H4 (cell line): ENCODE data around the gene DUSP6. TPM values are rescaled to one million over a fixed set of nuclear protein-coding genes. Genes with fewer than 3 reads are reported as not detected.
"Not testable (repeated sequence)": the region's sequence is repeated elsewhere in the genome, so short reads cannot be mapped to it uniquely, and the experiment has no call there.

Source experiments
- DNase-seq: peaks from one replicate; pipeline ENCODE4 v3.0.0-alpha.2; 2015; ENCODE audit warnings: low spot score
- total RNA-seq: library from RNA; depleted of rRNA; stranded (reverse); fragments of >200 nt; shearing (Covaris generic); gene quantifications from 2 replicates; pipeline ENCODE4 v1.2.3, GENCODE V29; 2014

DUSP6 gene
- total RNA-seq, 1 experiment from 2014 or later: 4.0 TPM

DNA sequence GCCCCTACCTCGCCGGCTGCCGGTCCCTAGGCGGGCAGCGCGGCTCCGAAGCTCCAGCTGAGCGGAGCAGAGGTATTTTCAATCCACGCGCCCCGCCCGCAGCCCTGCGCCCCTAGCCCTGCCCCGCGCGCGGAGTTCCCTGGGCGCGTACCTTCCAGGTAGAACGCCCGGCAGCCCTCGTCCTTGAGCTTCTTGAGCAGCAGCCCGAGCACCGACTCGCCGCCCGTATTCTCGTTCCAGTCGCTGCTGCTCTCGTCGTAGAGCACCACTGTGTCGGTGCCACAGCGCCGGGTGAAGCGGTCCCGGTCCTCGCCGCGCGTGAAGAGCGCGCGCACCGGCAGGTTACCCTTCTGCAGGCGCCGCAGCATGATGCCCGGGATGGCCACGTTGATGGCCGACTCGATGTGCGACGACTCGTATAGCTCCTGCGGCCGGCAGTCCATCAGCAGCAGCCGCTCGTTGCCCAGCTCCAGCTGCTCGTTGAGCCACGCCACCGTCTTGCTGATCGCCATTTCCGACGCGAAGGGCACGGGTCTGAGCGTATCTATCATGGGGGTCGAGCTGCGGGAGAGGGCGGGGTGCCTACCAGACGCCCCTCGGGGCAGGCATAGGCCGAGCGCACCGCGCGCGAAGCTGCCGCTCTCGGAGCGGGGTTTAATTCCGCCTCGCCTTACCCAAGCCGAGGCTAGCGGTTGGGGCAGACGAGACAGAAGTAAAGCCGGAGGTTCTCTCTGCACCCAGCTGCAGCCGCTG is 636 bp downstream of the DUSP6 start:
- DNase-seq: peak; percentile 19

DNA sequence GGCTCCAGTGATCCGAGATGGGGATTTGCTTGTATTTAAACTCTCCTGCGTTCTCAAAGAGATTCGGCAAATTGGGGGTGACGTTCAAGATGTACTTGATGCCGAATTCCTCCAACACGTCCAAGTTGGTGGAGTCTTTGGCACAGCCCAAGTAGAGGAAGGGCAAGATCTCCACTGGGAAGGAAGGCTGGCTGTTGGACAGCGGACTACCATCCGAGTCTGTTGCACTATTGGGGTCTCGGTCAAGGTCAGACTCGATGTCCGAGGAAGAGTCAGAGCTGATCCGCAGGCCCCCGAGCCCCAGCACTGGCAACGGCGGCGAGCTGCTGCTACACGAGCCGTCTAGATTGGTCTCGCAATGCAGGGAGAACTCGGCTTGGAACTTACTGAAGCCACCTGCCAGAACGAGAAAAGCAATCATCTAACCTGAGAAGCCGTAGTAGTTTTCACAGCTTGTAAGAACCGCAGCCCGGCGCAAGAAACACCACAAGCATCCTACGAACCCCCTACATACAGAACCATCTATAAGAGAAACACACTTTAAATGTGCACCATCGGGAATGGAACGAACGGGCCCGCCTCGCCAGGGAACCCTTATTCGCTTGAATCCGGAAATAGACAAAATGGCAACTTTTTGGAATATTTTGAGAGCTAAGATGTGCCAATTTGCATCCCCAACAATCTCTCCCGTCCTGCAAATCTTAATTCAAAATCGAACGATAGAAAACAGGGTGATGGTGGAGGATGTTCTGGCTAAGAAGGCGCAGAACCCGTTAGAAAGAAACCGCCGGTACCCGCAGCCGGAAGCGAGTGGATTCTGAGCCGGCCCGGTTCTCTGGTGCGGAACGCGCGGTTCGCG is 1.4 kb downstream of the DUSP6 start:
- no peak for DNase-seq

DNA sequence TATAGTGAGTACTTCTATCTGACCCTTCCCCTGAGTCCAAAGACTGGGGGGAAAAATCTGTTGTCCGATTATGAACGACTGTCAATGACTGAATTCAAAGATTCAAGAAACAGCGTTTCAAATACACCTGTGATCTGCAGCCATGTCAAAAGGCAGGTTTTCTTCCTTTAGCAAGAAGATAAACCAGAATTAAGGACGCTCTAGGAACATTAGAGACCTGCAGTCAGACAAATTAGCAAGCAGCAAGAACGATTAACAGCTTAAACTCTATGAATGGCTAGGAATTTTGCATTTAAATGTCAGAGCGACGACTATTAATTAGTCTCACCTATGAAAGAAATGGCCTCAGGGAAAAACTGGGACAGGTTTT is 2.1 kb downstream of the DUSP6 start:
- DNase-seq: no peak

- DNase-seq: peak; percentile 16
These were observed 2.5 kb downstream of the DUSP6 start for GRCh38 chr12:89349814-89350213.

GRCh38 chr12:89348894-89349699 is 3.2 kb downstream of the DUSP6 start:
- no peak for DNase-seq

DNA sequence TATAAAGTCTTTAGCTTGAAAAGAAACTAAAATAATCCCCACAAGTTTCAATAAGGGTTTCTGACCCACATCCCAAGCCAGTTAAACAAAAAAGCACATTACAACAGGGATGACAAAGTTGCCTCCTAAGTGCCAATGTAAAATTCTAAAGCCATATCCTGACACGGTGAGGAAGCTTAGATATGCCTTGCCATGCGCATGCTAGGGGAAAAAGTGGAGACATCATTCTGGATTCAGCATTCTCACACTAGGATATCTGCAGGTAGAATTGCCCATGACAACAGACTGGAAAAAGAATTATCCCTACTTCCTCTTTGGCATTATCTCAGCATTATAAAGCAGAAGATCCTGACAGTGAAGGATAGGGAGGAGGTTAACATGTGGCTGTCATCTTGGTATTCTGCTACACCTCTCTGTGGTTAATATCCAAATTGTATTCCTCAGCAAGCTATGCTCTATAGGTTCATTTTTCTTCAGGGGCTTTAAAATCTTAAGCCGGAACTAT is 4.9 kb downstream of the DUSP6 start:
- no peak for DNase-seq

- no peak for DNase-seq
These were observed 5.5 kb downstream of the DUSP6 start for GRCh38 chr12:89346741-89347324.

- DNase-seq: peak; percentile 13
These were observed 6.2 kb downstream of the DUSP6 start for GRCh38 chr12:89345830-89346740.

DNA sequence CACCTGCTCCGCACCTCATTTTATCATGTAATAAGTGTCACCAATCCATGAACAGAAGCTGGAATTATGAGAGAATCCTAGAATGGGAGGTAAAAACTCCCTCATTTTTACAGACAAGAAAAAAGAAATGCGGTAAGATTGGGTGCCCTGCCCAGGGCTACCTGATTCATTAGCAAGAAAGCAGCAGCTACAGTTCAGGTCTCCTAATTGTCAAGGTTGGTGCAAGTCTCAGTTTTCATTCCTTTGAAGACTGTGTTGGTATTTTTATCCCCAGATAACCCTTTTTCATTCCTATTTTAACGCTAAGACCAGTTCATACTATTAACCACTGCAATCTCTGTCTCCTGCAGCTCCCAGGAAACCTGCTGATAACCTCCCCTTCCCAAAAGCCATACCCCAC is 6.9 kb downstream of the DUSP6 start:
- no peak for DNase-seq

- DNase-seq: no peak
These were observed 7.5 kb downstream of the DUSP6 start for GRCh38 chr12:89344862-89345202.

- DNase-seq: no peak
These were observed 8.0 kb downstream of the DUSP6 start for GRCh38 chr12:89344043-89344861.

- DNase-seq: no peak
These were observed 9.2 kb downstream of the DUSP6 start for GRCh38 chr12:89343127-89343526.

DNA sequence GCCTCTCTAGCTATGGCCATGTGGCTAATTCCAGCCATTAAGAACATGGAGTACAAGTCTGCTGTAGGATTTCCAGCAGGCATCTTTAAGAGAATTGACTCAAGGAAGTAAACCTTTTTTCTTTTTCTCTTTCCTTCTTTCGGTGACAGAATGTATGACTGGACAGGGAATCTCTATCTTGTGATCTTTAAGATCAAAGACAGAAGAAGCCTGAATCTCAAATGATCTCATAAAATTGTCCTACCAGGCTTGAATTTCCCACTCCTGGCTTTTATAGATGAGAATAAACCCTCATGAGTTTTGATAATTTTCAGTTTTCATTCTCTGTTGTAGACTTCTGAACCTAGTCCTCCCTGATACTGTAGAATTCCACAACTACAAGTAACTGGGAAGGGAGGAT is 11.4 kb downstream of the DUSP6 start:
- DNase-seq: no peak

DNA sequence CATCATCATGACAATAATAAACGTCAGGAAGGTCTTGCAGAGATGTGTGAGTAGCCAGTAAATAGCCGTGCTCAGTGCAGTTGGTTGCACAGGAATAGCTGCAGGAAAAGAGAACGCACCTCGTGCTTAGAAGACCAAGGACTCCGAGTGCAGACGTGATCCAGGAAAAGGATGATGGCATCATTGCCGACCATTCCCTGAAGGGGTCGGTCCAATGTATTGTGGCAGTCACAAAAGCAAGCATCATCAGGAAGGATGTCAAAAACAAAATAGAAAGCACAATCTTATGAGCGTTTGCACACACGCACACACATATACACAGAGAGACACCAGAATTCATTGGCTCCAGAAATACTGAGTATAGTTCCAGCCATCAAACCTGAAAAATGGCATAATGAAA is 12.8 kb downstream of the DUSP6 start:
- DNase-seq: no peak

- not testable (repeated sequence) for DNase-seq
These were observed 15.2 kb downstream of the DUSP6 start for GRCh38 chr12:89337136-89337535.

- no peak for DNase-seq
These were observed 16.7 kb downstream of the DUSP6 start for GRCh38 chr12:89335452-89336244.

GRCh38 chr12:89334548-89335169 is 17.6 kb downstream of the DUSP6 start:
- DNase-seq: no peak

DNA sequence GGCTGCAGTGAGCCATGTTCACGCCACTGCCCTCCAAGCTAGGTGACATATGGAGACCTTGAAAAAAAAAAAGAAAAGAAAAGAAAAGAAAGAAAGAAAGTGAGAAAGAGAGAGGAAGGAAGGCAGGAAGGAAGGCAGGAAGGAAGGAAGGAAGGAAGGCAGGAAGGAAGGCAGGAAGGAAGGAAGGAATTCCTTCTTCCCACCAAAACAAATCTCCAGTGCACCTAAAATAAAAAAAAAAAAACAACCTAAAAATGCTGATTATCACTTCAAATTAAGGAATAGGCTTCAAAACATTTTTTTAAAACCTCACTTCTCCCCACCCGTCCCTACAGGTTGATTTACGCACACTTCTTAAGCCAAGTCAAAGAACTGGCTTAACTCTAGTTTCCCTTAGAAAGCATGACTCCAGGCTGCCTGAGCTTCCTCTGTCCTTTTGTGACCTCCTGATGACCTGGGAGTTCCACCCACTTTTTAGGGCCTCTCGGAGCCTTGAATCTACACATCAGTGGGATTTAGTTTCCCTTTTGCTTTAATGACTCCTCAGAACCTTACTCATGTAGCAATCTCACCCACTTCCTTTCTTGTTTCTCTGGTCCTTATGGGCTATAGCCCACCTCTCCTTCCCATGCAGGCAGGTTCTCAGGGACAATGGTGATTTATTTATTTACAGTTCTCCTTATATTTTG is 18.6 kb downstream of the DUSP6 start:
- DNase-seq: peak; percentile 42
